Measurements from ENCODE around the gene OXER1.

The OXER1 gene

GRCh38 chr2:42724886-42725285, 39.0 kb downstream of the OXER1 start:
- Mint-ChIP-seq H3K4me3 (no peak overlapping the region), H3K9me3 (ENCODE audit: low read depth) (no peaks in the 10 kb centered on the region), H3K36me3 (peaks cover 27% of the 10 kb centered on the region), H3K27ac (no peak overlapping the region), H3K27me3 (no peaks in the 10 kb centered on the region), H3K4me1 (ENCODE audit: low read depth) (peaks cover 5% of the 10 kb centered on the region)

DNA sequence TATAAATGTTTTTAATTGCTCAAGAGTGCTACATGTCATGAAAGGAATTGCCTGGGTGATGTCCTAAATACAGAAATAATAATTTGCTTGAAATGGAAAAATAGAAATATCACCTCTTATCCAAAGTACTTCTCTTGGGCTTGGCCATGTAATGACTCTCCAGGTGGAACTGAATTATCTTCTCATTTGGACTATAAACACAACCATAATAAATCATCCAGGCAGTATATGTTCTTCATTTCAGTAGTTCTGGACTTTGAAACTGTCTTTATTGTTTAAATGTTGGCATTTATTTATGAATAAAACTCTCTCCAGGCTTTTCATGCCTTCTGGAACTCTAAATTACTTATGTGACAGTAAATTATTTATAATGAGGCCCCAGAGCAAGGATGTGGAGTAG, 40.5 kb downstream of the OXER1 start:
- peaks cover 5% of the 10 kb centered on the region for H3K4me1 Mint-ChIP-seq (ENCODE audit: low read depth)
- H3K27me3 Mint-ChIP-seq: no peaks in the 10 kb centered on the region
- H3K9me3 Mint-ChIP-seq (ENCODE audit: low read depth): no peaks in the 10 kb centered on the region
- H3K4me3 Mint-ChIP-seq: no peak overlapping the region
- no peak overlapping the region for H3K27ac Mint-ChIP-seq
- H3K36me3 Mint-ChIP-seq: peaks cover 20% of the 10 kb centered on the region

DNA sequence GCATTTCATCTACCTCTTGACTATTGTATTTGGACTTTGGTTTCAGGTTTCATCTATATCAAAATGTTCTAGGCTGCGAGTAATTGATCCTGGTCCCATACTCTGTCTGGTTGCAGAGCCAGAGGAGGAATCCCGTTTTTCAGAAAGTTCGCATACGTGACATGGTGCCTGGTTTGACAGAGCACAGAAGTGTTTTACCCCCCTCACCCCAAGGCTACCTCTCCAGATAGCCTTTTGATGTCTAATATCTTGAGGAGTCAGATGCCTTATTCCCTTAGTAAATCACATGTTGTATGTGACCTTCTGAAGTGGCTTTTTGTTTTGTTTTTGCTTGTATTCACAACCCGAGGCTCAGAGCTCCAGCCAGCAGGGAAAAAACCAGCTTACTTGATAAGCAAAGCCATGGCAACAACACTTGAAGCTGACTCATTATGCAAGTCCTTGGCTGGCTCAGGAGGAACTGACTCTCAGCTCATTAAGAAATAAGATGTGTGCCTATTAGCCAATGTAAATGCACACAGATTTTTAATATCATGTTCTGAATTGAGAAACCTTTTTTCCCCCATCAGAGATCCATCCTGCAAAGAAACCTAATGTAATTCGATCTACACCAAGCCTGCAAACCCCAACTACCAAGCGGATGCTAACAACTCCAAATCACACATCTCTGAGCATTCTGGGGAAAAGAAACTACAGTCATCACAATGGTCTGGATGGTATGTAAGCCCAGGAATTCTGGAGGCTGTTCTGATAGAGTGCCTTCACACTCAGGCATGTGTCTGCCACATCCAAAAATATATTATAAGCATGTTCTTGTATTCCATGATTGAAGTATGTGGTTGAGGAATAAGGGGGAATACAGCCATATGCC, 41.4 kb downstream of the OXER1 start:
- no peak overlapping the region for H3K27ac Mint-ChIP-seq
- no peak overlapping the region for H3K4me3 Mint-ChIP-seq

DNA sequence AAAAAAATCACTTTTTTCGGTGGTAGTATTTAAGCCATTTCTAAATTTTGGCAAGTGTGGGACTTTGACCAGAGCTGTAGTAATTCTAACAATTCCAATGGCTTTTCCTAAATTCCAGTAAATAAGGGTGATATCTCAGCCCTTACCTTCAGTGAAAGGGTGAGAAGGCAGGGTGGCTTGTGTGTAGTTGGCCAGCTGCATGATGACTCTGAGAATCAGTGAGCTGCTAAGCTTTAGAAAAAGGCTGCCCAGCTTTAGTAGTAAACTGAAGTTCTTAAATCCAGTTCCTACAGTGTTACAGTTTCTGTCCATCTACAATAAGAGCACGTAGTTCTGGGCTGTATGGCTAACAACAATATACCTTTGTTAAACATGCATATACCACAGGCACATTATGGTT, 42.0 kb downstream of the OXER1 start:
- H3K9me3 Mint-ChIP-seq (ENCODE audit: low read depth): no peaks in the 10 kb centered on the region
- no peaks in the 10 kb centered on the region for H3K27me3 Mint-ChIP-seq
- H3K36me3 Mint-ChIP-seq: peaks cover 13% of the 10 kb centered on the region
- H3K4me3 Mint-ChIP-seq: no peak overlapping the region
- H3K27ac Mint-ChIP-seq: no peak overlapping the region
- H3K4me1 Mint-ChIP-seq (ENCODE audit: low read depth): peaks cover 5% of the 10 kb centered on the region

More for the DNA sequence above, 41.4 kb downstream of the OXER1 start:
- Mint-ChIP-seq H3K27me3 (no peaks in the 10 kb centered on the region), H3K36me3 (peaks cover 16% of the 10 kb centered on the region), H3K4me1 (ENCODE audit: low read depth) (peaks cover 5% of the 10 kb centered on the region), H3K9me3 (ENCODE audit: low read depth) (no peaks in the 10 kb centered on the region)

GRCh38 chr2:42714686-42715085, 49.2 kb downstream of the OXER1 start:
- Mint-ChIP-seq H3K4me1 (ENCODE audit: low read depth) (peaks cover 2% of the 10 kb centered on the region), H3K36me3 (peaks cover 9% of the 10 kb centered on the region), H3K27me3 (no peaks in the 10 kb centered on the region), H3K4me3 (no peak overlapping the region), H3K27ac (no peak overlapping the region), H3K9me3 (ENCODE audit: low read depth) (no peaks in the 10 kb centered on the region)

- Mint-ChIP-seq H3K27me3 (no peaks in the 10 kb centered on the region), H3K27ac (no peak overlapping the region), H3K4me1 (ENCODE audit: low read depth) (peaks cover 2% of the 10 kb centered on the region), H3K36me3 (peaks cover 12% of the 10 kb centered on the region), H3K9me3 (ENCODE audit: low read depth) (no peaks in the 10 kb centered on the region), H3K4me3 (no peak overlapping the region)
Measured at GRCh38 chr2:42713920-42714319, 50.0 kb downstream of the OXER1 start.

DNA sequence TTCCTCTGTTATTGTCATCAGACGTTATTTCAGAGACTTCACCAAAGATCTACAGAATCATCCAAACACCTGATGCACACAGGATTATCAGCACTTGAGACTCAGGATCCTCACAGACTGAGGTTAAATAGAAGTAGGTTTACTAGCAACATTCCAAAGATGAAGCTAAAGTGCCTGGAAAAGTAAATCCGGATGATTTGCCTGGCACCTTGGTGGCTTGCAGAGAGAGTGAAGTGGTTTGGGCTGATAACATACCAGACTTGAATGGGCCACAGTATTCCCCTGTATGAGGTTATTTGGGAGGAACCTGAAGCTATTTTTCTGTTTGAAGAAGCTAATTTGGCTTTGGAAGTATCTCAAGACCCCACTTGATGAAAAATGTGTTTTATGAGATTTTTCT, 51.0 kb downstream of the OXER1 start:
- Mint-ChIP-seq H3K27ac (no peak overlapping the region), H3K27me3 (no peaks in the 10 kb centered on the region)

More for the DNA sequence above, 51.0 kb downstream of the OXER1 start:
- Mint-ChIP-seq H3K36me3 (peaks cover 10% of the 10 kb centered on the region), H3K4me1 (ENCODE audit: low read depth) (peaks cover 2% of the 10 kb centered on the region), H3K4me3 (no peak overlapping the region), H3K9me3 (ENCODE audit: low read depth) (no peaks in the 10 kb centered on the region)

Measured in activated naive CD8-positive, alpha-beta T cell (primary cell).